GM21526 (cell line): ENCODE results near the gene FAT1.

ENCODE experiments used
- ATAC-seq: cut with Tn5 transposase; IDR thresholded peaks from one replicate; pipeline ENCODE4 v1.9.1; 2021; ENCODE audit warnings: moderate library complexity; ENCODE audit not compliant: unreplicated experiment, low FRiP score

The FAT1 gene

DNA sequence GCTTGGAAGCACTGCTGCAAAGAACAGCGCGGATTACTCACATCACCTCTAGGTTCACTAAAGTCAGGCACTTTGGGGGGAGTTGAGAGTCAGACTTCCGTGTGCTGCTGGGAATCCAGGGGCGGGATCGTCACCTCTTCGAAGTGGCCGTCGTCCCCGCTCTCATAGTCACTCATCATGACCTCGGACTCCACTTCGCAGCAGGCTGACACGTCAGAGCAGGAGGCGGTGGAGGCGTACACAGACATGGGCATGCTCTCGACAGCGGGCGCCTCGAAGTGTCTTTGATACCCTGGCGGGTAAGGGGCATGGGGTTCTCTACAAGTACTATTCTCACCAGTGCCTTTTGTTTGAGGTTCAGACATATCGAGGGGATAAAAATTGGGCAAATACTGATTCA lies 135.2 kb downstream of the FAT1 start:
- no peak for ATAC-seq

DNA sequence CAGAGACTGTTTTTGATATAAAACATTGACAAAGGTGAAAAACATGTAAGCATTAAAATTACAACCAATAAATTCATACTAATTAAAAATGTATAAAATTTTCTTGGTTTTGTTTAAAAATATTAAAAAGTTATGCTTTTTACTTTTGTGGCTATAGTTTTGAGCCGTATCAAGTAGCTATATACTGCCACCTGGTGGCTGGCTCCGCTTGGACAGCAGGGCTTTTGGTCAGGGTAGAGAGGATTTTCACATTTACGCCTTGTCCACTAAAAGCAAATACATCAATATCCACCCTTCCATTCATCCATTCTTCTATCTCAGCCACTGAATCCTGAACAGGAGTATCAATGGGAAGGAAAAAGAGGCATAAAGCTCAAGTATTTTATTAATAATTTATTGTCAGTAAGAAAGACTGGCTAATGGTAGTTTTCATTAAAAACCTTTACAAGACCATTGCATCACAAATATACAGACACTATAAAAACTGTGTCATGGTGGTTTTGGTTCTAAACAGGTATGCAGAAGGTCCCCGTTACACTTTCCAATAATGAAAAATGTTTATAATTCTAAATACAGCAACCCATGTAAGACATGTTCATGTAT lies 136.1 kb downstream of the FAT1 start:
- ATAC-seq, result peak; percentile 81

DNA sequence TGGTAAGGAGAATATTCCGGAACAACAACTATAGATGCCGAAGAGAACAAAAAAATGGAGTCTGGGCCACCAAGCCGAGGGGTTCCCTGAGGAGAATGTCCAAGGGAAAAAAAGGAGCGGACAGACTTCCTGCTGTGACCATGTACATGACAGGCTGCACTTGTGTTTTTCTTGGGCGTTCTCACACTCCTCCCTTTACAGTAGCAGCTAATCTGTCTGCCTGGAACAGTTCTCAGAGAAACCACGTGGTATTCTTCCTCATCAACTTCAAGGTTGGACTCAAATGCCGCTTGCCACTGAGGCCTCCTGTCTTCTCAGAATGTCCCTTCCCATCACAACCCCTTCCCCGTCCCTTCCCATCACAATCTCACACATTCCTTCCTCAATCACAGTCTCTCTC lies 137.5 kb downstream of the FAT1 start:
- no peak for ATAC-seq

DNA sequence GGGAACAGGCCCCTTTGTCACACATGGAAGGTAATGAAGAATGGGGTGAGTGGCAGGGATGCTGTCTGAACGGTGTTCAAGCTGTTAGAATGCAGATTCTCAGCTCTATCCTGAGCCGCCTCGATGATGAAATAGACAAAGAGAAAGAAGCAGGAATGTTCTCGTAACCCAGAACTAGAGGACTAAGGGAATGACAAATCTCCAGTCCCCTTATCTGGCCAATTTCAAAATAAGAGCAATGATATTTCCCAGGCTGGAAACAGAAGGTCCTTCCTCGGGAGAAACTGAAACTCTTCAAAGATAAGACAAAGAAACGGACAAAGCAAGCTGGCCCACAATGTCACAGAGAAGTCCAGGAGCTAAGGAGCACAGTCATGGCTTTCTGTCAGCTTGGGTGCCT lies 138.7 kb downstream of the FAT1 start:
- ATAC-seq, result no peak

DNA sequence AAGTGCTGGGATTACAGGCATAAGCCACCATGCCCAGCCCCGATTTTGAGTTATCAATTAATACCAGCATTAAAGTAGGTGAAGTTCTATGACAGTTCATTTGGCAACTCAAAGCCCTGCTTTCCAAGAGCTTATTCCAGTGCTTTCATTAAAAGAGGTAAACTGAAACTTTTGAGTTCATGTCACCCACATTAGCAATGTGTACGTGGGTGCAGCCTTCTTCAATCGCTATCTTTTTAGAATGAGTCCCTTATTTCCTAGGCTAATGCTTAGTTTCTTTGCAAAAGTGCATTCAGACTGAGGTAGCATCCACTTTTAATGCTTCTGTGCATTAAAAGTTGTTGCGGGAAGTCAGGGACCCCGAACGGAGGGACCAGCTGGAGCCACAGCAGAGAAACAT lies 142.2 kb downstream of the FAT1 start:
- no peak for ATAC-seq

DNA sequence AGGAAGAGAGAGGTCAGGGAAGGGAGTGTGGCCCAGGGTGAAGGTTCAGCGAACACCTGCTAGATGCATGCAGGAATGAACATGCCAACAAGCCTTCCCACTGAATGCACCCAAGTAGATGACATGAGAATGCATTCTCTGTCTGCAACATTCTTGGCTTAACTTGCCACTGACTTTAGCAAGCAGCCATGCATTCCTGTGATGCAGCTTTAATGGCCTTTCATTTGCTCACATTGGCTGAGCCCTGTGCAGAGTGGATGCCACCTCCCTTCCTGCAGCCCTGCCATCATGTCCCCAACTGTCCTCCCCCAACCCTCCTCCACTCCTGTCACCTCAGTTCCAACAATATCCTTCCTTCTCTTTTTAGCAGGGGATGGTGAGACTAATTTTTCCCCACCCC lies 143.0 kb downstream of the FAT1 start:
- ATAC-seq, result no peak

DNA sequence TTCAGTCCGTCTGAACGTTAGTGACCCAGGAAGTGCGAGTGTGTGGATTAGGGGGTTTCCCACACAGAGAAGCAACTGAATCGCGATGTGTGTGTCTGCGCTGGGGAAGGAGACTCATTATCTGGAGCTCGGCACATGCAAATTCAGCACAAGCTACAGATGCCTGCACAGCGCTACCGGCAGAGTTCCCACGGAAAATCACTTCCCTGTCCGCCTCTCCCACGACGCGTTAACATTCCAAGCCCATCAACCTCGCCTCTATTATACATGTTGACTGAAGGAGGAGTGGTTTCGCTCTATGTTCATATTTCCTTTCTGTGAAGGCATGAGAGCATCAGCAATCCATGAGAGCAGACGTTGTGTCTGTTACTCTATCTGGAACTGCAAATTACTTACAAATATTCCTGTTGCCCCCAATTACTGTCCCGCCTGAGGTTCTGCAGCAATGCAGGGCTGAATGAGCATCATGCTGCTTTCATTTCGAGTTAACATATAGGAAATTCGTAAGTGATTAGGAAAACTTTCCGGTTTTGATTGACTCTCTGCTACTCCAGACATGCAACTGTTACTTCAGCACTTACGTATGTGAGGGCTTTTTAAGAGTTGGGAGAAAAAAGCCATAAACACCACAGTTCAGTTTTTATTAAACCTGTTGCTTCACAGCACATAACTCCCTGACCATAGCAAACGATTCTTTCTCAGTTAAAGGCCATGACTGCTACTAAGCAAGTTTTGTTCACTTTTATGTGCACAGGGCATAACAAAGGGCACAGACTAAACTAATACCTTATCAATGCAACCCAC lies 153.3 kb downstream of the FAT1 start:
- no peak for ATAC-seq

DNA sequence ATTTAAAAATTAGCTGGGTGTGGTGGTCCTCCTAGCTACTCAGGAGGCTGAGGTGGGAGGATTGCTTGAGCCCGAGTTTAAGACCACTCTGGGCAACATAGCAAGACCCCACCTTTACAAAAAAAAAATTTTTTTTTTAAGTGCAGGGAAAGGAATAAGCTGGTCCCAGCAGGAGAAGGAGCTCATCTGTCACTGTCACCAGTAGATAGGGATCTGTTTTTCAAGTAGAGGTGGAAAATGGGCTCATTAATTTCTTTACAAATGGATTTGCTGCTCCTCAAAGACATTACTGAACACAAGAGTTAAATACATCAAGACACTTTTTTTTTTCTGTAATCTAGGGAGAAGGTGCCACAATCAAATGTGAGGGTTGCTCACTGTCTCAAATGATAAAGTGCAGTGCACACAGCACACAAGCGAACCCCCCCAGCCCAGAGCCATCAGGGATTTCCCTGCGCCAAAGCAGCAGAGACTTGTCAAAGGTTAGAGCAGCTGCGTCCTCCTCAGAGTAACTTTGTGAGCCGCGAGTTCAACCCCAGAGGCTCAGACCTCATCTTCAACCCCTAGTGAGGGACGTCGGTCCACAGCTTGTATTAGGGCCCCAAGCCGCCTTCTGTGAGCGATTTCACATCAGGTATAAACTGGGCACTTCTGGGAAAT lies 154.0 kb downstream of the FAT1 start:
- no peak for ATAC-seq

DNA sequence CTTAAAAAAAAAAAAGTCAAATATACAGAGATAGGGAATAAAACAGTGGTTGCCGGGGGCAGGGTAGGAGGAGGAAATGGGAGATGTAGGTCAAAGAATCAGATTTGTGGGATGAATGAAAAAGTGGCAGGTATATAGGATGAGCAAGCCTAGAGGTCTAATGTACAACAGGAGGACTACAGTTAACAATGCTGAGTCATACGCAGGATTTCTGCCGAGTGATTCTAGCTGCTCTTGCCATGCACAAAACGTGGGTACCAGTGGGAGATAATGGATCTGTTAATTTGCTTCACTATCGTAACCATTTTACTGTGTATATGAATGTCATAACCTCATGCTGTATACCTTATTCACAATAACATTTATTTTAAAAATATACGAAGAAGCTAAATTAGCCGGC lies 157.6 kb downstream of the FAT1 start:
- ATAC-seq, result no peak

DNA sequence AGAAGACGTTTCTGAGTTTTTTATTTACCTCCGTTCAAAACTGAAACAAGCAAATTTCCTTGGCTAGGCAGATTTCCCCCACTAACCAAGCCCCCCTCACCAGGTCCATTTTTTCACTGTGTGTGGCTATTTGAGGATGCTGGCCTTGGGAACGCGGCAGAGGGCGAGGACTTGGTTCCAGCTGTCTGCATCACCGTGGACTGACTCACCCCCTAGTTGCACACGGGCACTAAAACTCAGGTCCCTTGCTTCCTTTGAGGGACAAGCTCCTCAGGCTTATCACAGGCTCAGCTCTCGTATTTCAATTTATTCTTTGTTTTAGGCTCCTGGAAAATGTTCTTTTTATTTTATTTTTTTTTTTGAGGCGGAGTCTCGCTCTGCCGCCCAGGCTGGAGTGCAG lies 159.9 kb downstream of the FAT1 start:
- ATAC-seq, result no peak

DNA sequence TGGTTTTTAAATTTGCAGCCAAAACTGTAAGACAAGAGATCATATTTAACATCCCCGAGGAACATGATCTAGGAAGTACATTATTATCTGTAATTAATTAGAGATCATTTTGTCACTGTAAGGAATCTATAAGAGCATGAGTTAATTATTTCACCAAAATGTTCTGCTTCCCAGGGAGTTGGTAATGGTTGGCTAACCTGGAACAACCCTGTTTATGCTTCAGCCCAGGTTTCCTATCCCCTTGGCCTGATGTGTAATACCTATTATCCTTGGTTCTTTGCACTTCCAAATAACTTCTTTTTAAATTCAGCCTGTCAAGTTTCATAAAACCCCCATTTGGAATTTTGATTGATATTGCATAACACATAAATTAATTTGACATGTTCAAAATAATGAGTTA lies 161.9 kb downstream of the FAT1 start:
- ATAC-seq, result no peak

DNA sequence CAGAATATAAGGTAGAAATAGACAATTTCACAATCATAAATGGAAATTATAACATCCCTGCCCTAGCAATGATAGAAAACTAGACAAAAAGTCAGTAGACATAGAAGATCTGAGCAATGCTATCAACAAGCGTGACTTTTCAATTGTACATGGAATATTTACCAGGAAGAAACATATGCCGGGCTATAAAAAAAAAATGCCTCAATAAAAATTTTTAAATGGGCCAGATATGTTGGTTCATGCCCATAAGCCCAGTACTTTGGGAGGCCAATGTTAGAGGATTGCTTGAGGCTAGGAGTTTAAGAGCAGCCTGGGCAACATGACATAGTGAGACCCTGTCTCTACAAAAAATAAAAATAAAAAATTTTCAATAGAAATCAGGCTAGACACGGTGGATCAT lies 163.0 kb downstream of the FAT1 start:
- ATAC-seq, result no peak

DNA sequence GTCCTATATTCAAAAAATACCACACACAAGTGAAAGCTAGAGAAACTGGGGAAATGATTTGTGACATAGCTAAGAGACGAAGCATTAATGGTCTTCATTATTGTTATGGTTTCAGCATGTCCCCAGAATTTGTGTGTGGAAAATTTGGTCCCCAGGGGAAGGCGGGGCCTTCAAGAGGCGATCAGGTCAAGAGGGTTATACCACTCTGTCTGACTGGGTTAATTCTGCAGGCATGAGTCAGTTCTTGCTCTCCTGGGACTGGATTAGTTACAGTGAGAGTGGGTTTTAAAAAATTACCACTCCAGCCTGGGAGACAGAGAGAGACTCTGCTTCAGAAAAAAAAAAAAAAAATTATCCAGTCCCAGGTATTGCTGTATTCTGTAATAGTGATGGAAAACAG lies 166.2 kb downstream of the FAT1 start:
- ATAC-seq, result no peak

DNA sequence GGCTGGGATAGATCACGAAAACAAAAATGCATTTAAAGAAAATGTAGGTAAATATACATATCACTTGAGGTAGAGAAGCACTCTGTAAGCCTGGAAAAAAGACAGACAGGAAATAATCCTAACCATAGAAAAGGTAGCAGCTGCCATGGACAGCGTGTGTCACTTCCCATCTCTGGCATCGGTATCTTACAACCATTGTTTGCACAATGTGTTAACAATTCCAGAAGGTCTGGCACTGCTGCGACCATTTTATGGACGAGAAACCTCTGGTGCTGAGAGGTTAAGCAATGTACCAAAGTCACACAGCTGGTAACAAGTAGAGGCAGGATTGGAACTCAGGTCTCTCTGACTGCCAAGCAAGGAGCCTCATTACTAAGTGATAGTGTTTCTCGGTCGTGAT lies 166.6 kb downstream of the FAT1 start:
- ATAC-seq, result no peak

DNA sequence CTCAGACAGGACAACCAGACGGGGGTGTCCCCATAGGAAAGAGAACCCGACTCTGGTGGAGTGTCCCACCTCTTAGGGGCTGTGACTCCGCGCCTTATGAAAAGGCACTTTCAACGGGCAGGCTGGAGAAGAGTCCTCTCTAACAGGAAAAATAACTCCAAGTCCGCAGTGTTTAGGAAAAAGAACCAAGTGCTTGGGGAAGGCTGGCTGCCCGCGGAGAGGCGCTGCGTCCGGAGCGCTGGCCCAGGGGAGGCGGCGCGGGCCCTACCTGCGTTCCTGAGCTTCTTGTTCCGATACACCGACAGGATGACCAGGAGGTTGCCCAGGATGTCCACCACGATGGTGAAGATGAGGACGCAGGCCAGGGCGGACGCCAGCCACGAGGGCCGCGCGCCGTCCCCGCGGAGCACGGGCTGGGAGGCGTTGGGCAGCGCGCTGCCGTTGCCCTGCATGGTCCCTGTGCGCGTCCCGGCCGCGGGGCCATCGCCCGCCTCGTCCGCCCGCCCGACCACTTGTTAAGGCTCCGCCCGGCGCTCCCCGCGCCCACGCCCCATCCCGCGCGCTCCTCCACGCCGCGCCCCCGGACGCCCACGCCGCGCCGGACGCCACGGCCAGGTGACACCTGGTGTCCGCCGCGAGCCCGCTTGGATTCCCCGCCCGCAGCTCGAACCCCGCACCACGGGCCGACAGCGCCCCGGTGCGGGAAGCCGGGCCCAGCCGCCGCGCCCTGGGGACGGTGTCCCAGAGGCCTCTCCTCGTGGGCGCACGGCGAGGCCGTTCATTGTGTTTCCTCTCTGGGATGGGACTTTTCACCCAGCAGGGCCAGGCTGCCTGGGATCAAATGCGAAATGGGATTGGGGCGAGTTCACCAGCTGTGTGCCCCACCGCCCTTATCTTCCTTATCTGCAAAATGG lies 168.5 kb downstream of the FAT1 start, which contains the start of gene MTNR1A:
TSS of gene MTNR1A (minus strand) at position 654 of the 914 bp plus-strand sequence. CDS start at position 452, 202 bp downstream.
- ATAC-seq, result no peak

DNA sequence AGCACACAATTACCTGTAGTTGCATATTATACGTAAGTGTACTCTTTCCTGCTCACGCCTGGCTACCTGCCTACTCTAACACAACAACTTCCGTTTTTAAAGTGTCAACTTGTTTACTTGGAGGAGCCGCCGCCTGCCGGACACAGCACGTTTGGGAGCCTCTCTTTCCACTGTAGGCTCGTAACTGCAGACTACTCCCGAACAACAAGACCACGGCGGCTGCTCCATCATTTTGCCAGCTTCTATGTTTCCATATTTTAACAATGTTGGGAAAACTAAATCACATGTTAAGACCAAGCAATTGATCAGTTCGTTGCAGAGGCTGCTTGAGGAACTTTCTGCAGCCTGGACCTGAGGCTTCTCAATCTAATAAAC lies 169.1 kb downstream of the FAT1 start:
- no peak for ATAC-seq

DNA sequence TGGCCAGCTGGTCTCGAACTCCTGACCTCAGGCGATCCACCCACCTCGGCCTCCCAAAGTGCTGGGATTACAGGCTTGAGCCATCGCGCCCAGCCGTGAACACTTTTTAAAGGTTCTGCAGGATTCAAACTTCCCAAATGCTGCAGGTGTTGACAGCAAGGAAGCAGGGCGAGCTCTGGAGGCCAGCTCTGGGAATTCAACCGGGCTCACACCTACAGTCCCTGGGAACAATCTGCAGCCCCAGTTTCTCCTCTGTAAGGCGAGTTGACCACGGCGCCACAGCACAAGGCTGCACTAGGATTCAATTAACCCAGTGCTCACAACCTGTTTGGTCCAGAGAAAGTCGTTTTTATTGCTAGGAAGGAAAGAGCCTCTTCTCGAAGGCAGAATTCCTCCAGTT lies 169.9 kb downstream of the FAT1 start:
- no peak for ATAC-seq

DNA sequence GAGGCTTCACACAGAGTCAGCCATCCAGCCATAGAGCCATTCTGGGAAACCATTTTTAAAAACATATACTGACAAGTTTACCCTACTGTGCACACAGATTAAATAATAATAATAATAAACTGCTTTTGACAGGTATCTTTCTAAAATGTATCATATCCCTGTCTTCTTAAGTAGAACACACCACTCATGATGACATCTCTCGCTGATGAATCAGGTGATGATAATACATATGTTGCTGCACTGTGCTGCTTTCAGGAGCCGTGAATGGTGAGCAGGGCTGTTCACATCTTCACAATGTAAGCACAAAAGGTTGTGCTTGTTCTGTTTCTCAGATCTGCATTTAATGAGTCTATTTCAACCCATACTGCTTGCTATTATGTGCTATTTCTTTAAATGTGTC lies 171.8 kb downstream of the FAT1 start:
- ATAC-seq, result no peak

DNA sequence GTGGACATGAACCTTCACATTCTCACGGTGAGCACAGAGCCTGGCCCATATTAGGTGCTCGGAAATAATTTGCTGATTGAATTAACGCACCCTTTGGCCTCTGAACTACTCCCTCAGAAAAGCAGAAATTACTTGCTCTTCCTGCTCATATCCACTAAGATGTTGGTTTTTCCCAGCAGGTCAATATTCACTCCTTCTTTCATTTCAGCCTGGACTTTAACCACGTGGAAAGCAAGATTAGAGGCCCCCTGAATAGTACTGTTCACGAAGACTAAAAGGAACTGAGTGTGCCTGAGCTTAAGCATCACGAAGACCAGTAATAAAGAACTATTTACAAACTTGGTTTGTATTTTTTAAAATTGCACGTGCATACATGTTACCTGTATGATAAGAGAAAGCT lies 178.2 kb downstream of the FAT1 start:
- ATAC-seq, result no peak

DNA sequence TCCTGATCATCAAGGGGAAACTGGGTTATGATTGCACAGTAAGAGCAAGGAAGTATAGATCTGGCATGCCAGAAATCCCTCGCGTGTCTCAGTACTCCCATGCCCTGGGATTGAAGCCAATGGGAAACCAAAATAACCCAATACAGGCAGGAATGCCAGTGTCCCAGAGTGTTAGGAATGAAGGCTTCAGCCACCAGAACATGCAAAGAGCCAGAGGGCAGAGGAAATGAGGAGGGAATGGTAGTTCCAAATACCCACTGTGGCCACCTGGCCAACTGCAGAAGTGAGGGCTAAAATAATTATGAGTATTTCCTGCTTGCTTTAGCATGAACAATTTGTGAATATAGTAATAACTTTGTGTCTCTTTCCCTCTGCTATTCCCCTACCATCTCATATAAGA lies 180.4 kb downstream of the FAT1 start:
- no peak for ATAC-seq

DNA sequence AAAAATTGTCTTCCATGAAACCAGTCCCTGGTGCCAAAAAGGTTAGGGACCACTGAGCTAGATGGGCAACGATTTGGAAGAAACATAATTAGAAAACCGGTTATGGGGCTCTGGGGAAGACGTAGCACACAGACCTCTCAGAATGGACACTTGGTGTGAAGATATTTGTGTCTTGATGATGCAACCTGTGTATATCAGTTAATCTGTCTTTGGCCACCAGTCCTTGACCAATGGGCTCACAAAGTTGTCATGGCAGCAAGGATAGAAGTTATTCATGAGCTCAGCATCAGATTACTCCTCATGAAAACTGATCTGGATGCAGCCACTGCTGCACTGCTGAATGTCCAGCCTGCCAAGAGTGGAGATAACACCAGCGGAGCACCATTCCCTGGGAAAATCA lies 181.9 kb downstream of the FAT1 start:
- ATAC-seq, result no peak
